Measurements from ENCODE around the gene MCM6. TPM values are rescaled to one million over a fixed set of nuclear protein-coding genes. Genes with fewer than 3 reads are reported as not detected.

MCM6 gene
- total RNA-seq, 1 experiment from 2014 or later, result 96.0 TPM

DNA sequence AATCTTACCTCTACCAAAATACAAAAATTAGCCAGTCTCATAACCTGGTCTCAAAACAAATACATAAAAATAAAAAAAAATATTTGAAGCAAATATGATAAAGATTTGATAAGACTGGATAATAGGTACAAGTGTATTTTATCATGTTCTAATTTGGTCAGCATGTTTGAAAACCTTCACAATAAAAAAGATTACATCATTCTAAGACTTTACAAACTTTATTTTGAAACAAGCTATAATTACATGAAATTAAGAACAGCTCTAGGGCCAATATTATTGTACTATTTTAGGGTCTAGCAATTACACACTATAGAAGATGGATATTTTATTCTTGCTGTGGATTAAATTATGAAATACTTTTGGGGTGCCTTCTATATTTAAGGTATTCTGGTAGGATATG is 29.4 kb upstream of the MCM6 start:
- Mint-ChIP-seq H3K27ac (ENCODE audit: unreplicated experiment) (no peak overlapping the region), H3K9me3 (ENCODE audit: unreplicated experiment) (no peaks in the 10 kb centered on the region), H3K36me3 (ENCODE audit: insufficient read depth, unreplicated experiment) (peaks cover 45% of the 10 kb centered on the region), H3K4me3 (ENCODE audit: unreplicated experiment) (no peak overlapping the region), H3K4me1 (ENCODE audit: low read depth, unreplicated experiment) (peaks cover 7% of the 10 kb centered on the region), H3K27me3 (ENCODE audit: insufficient read depth, unreplicated experiment) (no peaks in the 10 kb centered on the region)
- no TSS peak for BruUV-seq (replicated peaks)
- Histone ChIP-seq H3K36me3 (ENCODE audit: control insufficient read depth, insufficient read depth, low read length) (no peaks in the 10 kb centered on the region), H3K4me3 (ENCODE audit: low read depth, low read length) (no peak overlapping the region), H3K9me3 (no peaks in the 10 kb centered on the region), H3K27me3 (replicated peaks; ENCODE audit: control insufficient read depth, insufficient read depth, low read length) (no peaks in the 10 kb centered on the region), H3K4me1 (0 out of 2 replicates have a peak, but pooled peaks cover 3% of the 10 kb centered on the region)
- TF ChIP-seq, protein P1, sequence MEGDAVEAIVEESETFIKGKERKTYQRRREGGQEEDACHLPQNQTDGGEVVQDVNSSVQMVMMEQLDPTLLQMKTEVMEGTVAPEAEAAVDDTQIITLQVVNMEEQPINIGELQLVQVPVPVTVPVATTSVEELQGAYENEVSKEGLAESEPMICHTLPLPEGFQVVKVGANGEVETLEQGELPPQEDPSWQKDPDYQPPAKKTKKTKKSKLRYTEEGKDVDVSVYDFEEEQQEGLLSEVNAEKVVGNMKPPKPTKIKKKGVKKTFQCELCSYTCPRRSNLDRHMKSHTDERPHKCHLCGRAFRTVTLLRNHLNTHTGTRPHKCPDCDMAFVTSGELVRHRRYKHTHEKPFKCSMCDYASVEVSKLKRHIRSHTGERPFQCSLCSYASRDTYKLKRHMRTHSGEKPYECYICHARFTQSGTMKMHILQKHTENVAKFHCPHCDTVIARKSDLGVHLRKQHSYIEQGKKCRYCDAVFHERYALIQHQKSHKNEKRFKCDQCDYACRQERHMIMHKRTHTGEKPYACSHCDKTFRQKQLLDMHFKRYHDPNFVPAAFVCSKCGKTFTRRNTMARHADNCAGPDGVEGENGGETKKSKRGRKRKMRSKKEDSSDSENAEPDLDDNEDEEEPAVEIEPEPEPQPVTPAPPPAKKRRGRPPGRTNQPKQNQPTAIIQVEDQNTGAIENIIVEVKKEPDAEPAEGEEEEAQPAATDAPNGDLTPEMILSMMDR (IDR thresholded peaks at IDR 0.05; ENCODE audit: insufficient read depth in 1 of 2, low read depth in 1 of 2, low read length in 1 of 2, severe bottlenecking in 1 of 2, unreplicated experiment in 1 of 2), result no peak
- DNase-seq, result no peak
- ChIA-PET POLR2A (no interaction called here), CTCF (no interaction called here)
- intact Hi-C loops (cut with micrococcal nuclease; ENCODE audit: unreplicated experiment), result no loop called here

DNA sequence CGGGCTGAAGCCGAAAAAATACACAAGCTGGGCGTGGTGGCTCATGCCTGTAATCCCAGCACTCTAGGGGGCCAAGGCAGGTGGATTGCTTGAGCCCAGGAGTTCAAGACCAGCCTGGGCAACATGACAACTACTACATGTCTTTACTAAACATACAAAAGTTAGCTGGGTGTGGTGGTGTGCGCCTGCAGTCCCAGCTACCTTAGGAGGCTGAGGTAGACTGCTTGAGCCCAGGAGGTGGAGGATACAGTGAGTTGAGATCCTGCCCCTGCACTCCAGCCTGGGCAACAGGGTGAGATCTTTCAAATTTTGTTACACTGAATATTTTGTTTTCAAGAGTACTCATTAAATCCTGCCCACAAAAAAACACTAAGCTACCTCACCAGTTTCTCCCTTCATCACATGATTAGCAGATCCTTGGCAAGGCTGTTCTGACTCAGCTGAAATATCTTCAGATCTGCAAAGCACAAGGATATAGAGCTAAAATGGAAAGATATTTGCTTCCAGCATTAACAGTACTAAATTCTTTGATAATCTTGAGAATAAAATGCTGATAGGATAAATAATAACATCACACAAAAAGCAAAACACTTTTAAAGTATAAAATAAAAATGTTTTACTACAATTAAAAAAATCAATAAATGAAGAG is 28.2 kb upstream of the MCM6 start:
- Mint-ChIP-seq H3K36me3 (ENCODE audit: insufficient read depth, unreplicated experiment) (peaks cover 37% of the 10 kb centered on the region), H3K4me3 (ENCODE audit: unreplicated experiment) (no peak overlapping the region), H3K27me3 (ENCODE audit: insufficient read depth, unreplicated experiment) (no peaks in the 10 kb centered on the region), H3K4me1 (ENCODE audit: low read depth, unreplicated experiment) (peaks cover 7% of the 10 kb centered on the region), H3K9me3 (ENCODE audit: unreplicated experiment) (no peaks in the 10 kb centered on the region), H3K27ac (ENCODE audit: unreplicated experiment) (no peak overlapping the region)
- H3K36me3 ChIP-seq (ENCODE audit: control insufficient read depth, insufficient read depth, low read length), result no peaks in the 10 kb centered on the region
- no peak for DNase-seq
- H3K4me1 ChIP-seq, result 0 out of 2 replicates have a peak, but pooled peaks cover 3% of the 10 kb centered on the region
- H3K27me3 ChIP-seq (replicated peaks; ENCODE audit: control insufficient read depth, insufficient read depth, low read length), result no peaks in the 10 kb centered on the region
- TF ChIP-seq, protein P1 (IDR thresholded peaks at IDR 0.05; ENCODE audit: insufficient read depth in 1 of 2, low read depth in 1 of 2, low read length in 1 of 2, severe bottlenecking in 1 of 2, unreplicated experiment in 1 of 2), result no peak
- H3K9me3 ChIP-seq, result no peaks in the 10 kb centered on the region
- BruUV-seq (replicated peaks), result no TSS peak
- ChIA-PET POLR2A (interaction anchor here (0.7 to 1.3 kb wide), 2 partner anchors 18 to 28 kb away, joined by 6 to 7 read pairs; partner anchors contain the start of gene MCM6), CTCF (interaction anchor here (0.9 kb wide), 1 partner anchor 9 kb away, joined by 5 read pairs; no protein-coding TSS in a partner anchor)
- no peak overlapping the region for H3K4me3 ChIP-seq (ENCODE audit: low read depth, low read length)
- intact Hi-C loops (cut with micrococcal nuclease; ENCODE audit: unreplicated experiment), result no loop called here

DNA sequence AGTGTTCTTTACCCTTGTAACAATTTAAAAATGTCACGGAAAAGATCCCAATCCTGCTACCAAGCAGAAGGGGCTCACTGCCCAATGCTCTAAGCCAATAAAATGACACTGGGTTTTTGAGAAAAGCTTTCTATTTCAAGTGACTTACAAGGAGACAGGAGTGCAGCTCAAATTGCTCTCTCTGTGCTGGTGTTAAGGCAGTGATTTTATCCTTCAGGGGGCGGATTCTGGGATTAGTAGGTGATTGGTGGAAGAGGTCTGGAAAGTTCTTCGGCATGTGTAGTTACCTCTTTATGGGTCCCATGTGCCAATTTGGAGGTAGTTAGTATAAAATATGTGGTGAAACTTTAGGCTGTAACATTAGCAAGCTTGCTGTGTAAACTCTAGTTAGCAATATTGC is 27.4 kb upstream of the MCM6 start:
- CTCF ChIA-PET, result interaction anchor here (0.7 to 0.9 kb wide), 3 partner anchors 8 to 18 kb away, joined by 3 to 5 read pairs (median 3); no protein-coding TSS in a partner anchor
- no peaks in the 10 kb centered on the region for H3K27me3 Mint-ChIP-seq (ENCODE audit: insufficient read depth, unreplicated experiment)
- no peak overlapping the region for H3K4me3 Mint-ChIP-seq (ENCODE audit: unreplicated experiment)
- TF ChIP-seq, protein P1 (IDR thresholded peaks at IDR 0.05; ENCODE audit: insufficient read depth in 1 of 2, low read depth in 1 of 2, low read length in 1 of 2, severe bottlenecking in 1 of 2, unreplicated experiment in 1 of 2), result no peak
- intact Hi-C loops (cut with micrococcal nuclease; ENCODE audit: unreplicated experiment), result no loop called here
- POLR2A ChIA-PET, result interaction anchor here (1.3 kb wide), 1 partner anchor 27 kb away, joined by 6 read pairs; the partner anchor contains the start of gene MCM6
- H3K9me3 Mint-ChIP-seq (ENCODE audit: unreplicated experiment), result no peaks in the 10 kb centered on the region
- H3K36me3 Mint-ChIP-seq (ENCODE audit: insufficient read depth, unreplicated experiment), result peaks cover 35% of the 10 kb centered on the region
- H3K4me1 ChIP-seq, result 0 out of 2 replicates have a peak, but pooled peaks cover 3% of the 10 kb centered on the region
- peaks cover 7% of the 10 kb centered on the region for H3K4me1 Mint-ChIP-seq (ENCODE audit: low read depth, unreplicated experiment)
- no peak overlapping the region for H3K4me3 ChIP-seq (ENCODE audit: low read depth, low read length)
- H3K27me3 ChIP-seq (replicated peaks; ENCODE audit: control insufficient read depth, insufficient read depth, low read length), result no peaks in the 10 kb centered on the region
- no peaks in the 10 kb centered on the region for H3K9me3 ChIP-seq
- DNase-seq, result no peak
- BruUV-seq (replicated peaks), result no TSS peak
- no peaks in the 10 kb centered on the region for H3K36me3 ChIP-seq (ENCODE audit: control insufficient read depth, insufficient read depth, low read length)
- H3K27ac Mint-ChIP-seq (ENCODE audit: unreplicated experiment), result no peak overlapping the region
